Activated CD4-positive, alpha-beta T cell treated with anti-CD3 and anti-CD28 coated beads for 24 hours (primary cell): Measurements from ENCODE around the gene CHCHD10.
"Not testable (repeated sequence)": the region's sequence is repeated elsewhere in the genome, so short reads cannot be mapped to it uniquely, and the experiment has no call there.

ENCODE experiments used
- DNase-seq, 2 donors: peaks; one replicate each; pipeline ENCODE4 v3.0.0-alpha.2; 2020; ENCODE audit warnings: low read depth in 2 of 2

Gene CHCHD10

GRCh38 chr22:23750367-23750713 lies 17.4 kb downstream of the CHCHD10 start:
- DNase-seq = no peak

DNA sequence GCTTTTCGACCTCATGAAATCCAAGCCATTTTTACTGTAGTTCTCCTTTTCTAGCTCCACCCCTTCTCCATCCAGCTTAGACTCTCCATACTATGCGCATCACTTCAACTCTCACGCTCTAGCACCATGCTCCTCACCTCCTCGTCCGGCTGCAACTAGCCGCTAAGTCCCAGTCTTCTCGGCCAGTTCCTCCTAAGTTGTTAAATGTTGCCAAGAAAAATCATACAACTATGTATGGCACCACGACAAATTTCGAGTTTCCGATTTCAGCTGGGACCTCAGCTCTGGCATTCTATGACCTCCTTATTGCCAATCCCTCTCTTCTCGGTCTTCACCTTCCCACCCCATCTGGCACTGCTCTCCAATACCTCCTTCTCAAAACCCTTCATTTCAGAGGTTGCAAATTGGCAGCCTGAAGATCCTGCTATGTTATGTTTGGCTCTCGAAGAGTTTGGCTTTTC lies 17.9 kb downstream of the CHCHD10 start:
- DNase-seq = no peak

- no peak for DNase-seq
Observed at GRCh38 chr22:23745791-23746190, 22.0 kb downstream of the CHCHD10 start.

DNA sequence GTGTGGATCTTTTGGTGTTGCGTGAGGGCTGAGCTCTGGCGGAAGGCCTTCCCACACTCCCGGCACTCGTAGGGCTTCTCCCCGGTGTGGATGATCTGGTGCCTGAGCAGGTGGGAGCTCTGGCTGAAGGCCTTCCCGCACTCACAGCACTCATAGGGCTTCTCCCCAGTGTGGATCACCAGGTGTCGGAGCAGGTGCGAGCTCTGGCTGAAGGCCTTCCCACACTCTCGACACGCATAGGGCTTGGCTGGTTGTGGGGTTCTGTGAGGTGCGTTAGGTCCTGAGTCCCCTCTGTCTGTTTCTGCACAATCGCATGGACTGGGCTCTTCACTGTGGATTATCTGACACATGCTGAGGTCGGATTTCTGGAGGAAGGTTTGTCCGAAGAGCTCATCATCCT lies 23.3 kb downstream of the CHCHD10 start:
- DNase-seq = no peak

GRCh38 chr22:23744001-23744400 lies 23.8 kb downstream of the CHCHD10 start:
- DNase-seq = no peak

- no peak for DNase-seq
Observed at GRCh38 chr22:23743303-23743705, 24.5 kb downstream of the CHCHD10 start.

DNA sequence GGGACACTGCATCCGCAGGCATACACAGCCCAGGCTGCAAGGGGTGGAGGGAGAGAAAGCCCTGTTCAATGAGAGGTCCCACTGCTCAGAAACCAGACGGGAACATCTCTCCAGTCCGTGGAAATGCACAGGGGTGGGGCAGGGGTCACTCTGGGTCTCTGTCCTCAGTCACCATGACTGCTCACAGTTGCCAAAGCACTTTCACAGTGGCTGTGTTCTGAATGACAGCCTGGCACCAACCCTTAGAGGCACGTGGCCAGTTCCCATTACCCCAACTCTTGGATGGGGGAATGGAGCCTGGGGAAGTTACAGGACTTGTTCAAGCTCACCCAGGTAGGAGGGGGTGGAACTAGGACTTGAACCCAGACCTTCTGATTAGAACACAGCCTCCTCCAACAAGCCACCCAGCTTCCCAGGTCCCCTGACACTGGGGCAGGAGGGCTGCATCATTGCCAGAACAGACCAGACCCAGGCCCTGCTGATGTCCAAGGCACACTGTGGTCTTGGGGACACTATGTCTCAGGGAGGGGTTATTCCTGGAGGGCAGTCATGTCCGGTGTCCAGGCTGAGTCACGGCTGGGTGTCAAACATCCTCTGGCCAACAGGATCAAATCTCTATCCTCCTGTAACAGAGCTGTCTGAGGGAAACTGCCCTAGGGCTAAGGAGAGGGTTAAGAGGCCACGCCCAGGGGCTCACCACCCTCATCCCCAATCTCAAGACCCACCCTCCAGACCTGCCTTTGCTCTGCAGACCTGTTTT lies 25.1 kb downstream of the CHCHD10 start:
- no peak for DNase-seq

GRCh38 chr22:23737696-23738095 lies 30.1 kb downstream of the CHCHD10 start:
- DNase-seq = no peak

DNA sequence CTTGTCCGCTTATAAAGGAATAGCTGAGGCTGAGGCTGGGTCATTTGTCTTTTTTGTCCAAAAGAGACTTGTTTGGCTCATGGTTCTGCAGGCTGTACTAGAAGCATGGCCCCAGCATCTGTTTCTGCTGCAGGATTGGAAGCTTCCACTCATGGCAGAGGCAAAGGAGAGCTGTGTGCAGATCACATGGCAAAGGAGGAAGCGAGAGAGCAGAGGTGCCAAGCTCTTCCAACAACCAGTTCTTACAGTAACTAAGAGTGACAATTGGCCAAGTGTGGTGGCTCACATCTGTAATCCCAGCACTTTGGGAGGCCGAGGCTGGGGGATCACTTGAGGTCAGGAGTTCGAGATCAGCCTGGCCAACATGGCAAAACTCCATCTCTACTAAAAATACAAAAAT lies 39.7 kb downstream of the CHCHD10 start:
- not testable (repeated sequence) for DNase-seq

GRCh38 chr22:23722724-23723123 lies 45.0 kb downstream of the CHCHD10 start:
- DNase-seq = no peak

DNA sequence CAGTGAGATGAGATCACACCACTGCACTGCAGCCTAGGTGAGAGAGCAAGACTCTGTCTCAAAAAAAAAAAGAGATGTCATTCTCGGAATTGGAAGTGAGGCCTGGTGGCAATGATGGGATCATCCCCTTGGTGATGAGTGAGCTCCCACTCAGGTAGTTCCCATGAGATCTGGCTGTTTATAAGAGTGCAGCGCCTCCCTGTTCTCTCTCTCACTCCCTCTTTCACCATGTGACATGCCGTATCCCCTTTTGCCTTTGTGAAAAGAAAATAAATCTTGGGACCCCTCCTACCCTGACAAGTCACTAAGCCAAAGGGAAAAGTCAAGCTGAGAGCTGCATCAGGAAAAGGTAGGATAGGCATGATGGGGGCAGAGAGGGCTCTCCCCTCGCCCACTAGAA lies 45.6 kb downstream of the CHCHD10 start:
- DNase-seq = no peak

GRCh38 chr22:23720855-23721254 lies 46.9 kb downstream of the CHCHD10 start:
- no peak for DNase-seq

- no peak for DNase-seq
Observed at GRCh38 chr22:23718371-23719165, 49.2 kb downstream of the CHCHD10 start.

DNA sequence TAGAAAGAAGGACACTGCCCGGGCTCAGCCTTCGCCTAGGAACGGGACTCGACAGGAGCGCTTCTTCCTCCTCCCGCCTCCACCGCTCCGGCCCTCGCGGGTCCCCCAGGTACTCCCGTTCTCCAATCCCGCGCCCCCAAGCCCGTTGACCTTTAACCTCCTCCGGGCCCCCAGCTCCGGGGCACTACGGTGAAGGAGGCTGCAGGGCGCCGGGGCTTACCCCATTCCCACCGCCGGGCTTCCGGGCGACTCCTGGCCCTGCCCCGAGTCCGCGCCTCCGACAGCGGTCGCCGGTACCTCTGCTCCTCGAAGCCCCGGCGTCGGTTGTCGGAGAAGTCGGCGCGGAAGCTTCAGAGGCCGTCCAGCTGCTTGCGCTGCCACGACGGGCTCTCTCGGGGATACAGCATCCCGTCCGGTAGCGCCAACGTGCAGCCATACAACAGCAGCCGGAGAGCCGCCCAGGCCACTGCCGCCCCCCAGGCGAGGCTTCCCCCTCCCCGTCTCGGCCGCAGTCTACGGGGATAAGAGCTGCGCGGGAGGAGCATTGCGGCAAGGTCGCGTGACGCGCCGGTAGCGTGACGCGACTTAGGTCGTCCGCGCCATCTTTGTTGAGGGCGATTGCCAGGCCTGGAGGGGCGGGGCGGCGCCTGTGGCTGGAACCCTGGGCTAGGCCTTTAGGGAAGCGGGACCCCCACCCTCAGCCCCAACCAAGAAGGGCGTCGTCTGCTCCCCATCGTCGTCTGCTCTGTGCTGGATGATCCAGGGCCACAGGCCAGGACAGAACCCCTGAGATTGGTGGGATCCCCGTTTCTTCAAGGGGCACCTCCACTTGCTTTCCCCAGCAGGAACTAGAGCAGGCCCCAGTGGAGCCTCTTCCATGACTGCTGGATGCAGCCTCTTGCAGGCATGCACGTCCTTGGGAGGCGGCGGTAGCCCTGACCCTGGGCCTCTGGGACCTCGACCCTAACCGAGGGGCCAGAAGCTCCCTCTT lies 50.7 kb downstream of the CHCHD10 start:
- peak; percentile 68 to 71 for DNase-seq
